OCI-LY3 (cell line): Measurements from ENCODE around the gene HP.
"Not testable (repeated sequence)": the region's sequence is repeated elsewhere in the genome, so short reads cannot be mapped to it uniquely, and the experiment has no call there.

Experiments
- EZH2phosphoT487 ChIP-seq: fragments of 200-600 bp; shearing (Covaris generic); IDR thresholded peaks from 2 replicates; pipeline ENCODE4 v1.6.1; 2018; ENCODE audit warnings: antibody characterized with exemption, mixed run types, low read depth
- TF ChIP-seq, protein P1 (sequence below): fragments of 200-600, 300-600 bp; sonication (generic); IDR thresholded peaks from 2 replicates; pipeline ENCODE4 v1.5.1; 2014; ENCODE audit warnings: antibody characterized with exemption, low read length, low read depth

DNA sequence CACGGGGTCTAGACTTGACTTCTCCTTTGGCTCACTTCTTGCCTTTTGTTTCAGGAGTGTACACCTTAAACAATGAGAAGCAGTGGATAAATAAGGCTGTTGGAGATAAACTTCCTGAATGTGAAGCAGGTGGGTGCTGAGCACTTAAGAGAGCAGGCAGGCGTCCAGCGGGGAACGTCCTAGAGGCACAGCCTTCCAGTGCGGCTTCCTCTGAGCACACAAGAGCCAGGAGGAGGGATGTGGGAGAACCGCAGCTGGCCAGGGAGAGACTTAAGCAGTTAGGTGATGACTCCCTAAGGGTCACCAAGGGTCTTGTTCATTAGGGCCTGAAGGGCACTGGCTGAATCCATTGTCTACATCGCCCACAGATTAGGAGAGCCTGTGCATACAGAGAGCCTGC lies 4.8 kb downstream of the HP start:
- TF ChIP-seq, protein P1, sequence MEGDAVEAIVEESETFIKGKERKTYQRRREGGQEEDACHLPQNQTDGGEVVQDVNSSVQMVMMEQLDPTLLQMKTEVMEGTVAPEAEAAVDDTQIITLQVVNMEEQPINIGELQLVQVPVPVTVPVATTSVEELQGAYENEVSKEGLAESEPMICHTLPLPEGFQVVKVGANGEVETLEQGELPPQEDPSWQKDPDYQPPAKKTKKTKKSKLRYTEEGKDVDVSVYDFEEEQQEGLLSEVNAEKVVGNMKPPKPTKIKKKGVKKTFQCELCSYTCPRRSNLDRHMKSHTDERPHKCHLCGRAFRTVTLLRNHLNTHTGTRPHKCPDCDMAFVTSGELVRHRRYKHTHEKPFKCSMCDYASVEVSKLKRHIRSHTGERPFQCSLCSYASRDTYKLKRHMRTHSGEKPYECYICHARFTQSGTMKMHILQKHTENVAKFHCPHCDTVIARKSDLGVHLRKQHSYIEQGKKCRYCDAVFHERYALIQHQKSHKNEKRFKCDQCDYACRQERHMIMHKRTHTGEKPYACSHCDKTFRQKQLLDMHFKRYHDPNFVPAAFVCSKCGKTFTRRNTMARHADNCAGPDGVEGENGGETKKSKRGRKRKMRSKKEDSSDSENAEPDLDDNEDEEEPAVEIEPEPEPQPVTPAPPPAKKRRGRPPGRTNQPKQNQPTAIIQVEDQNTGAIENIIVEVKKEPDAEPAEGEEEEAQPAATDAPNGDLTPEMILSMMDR, result not testable (repeated sequence)
- TF ChIP-seq EZH2phosphoT487, result not testable (repeated sequence)
